Activated T-cell treated with anti-CD3 and anti-CD28 coated beads for 48 hours (primary cell): ENCODE results near the gene CD37.

Source experiments
- DNase-seq: peaks from one replicate; pipeline ENCODE4 v3.0.0-alpha.2; 2020; ENCODE audit warnings: low read depth

CD37 gene

DNA sequence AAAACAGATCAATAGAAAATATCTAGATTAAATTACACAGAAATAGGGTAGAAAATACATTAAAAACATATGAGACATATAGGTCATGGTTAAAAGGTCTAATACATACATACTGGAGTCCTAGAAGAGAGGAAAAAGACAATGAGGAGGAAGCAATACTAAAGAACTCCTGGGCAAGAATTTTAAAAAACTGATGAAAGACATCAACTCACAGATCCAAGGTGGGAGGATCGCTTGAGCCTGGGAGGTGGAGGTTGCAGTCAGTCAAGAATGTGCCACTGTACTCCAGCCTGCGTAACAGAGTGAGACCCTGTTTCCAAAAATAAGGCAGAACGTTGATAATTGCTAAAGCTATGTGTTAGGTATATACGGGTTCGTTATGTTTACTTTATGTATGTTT is 47.4 kb downstream of the CD37 start:
- no peak for DNase-seq

DNA sequence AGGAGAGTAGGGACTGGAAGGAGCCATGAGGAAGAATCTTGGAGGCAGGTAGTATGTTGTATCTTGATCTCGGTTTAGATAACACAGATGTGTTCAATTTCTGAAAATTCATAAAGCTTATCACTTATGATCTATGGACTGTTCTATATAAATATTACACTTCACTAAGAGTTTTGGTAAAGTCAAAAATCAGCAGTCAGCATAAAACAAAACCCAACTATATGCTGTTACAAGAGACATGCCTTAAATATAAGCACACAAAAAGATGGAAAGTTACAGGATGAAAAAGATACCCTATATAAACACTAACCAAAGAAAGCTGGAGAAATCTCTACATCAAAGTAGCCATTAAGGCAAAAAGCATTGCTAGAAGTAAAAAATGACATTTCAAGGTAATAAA is 48.4 kb downstream of the CD37 start:
- no peak for DNase-seq

DNA sequence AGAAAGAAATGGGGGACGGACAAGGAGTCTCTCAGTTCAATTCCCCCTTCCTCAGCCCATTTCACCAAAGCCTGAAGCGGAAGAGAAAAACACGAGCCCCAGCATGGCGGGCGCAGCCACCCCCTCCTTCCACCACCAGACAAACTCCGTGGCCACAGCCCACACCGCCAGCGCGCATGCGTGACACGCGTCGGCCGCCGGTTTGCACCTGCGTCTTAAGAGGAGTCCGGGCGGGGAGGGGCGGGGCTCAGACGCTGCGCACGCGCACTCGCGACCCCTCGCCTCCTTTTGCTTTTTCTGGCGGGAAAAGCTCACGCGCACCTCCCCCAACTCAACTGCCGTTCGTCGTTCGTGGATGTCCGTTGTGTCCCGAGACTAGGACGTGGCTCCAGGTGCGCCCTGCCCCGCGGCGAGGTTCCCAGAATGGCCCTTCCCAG is 52.7 kb downstream of the CD37 start, which contains the start of gene KASH5:
Gene KASH5 (plus strand): TSS at position 314 of the 437 bp plus-strand sequence. CDS start 2,635 bp downstream, outside the sequence.
- peak; percentile 88 for DNase-seq

DNA sequence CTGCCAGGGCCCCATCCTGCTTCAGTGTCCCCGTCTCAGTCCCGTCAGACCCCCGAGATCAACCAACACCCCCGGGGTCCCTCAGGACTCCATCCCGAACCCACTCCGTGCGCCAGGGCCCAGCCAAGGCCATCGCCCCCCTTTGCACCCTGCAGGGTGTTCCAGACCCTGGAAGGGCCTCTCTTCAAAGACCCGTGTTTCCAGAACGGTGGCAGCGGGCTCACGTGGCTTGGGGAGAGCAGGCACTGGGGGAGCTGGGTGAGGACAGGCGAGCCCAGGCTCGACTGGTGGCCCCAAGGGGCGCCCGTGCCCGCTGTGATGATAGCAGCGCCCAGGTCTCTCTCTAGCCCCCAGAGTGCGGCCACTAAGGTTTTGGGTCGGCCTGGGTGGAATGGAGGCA is 54.2 kb downstream of the CD37 start:
- no peak for DNase-seq
